Stomach smooth muscle (tissue), 2 donors: Measurements from ENCODE around the gene AKAP3.

ENCODE experiments used
- H3K27ac ChIP-seq: one replicate; pipeline ENCODE4 v1.7.0; 2013; ENCODE audit warnings: mild to moderate bottlenecking, low read length, inconsistent platforms
- H3K27me3 ChIP-seq, 2 donors: one replicate each; pipeline ENCODE4 v1.7.0; 2013; ENCODE audit warnings: low read length in 2 of 2; ENCODE audit not compliant: insufficient read depth in 2 of 2, control insufficient read depth in 1 of 2
- H3K36me3 ChIP-seq, 2 donors: one replicate each; pipeline ENCODE4 v1.7.0; 2013; ENCODE audit warnings: low read length in 2 of 2; ENCODE audit not compliant: control insufficient read depth in 2 of 2, insufficient read depth in 2 of 2
- H3K4me1 ChIP-seq: one replicate; pipeline ENCODE4 v1.7.0; 2013; ENCODE audit warnings: low read length; ENCODE audit not compliant: control insufficient read depth, insufficient read depth
- H3K4me3 ChIP-seq, 2 donors: one replicate each; pipeline ENCODE4 v1.7.0; 2013; ENCODE audit warnings: low read length in 2 of 2
- H3K9ac ChIP-seq, 2 donors: one replicate each; pipeline ENCODE4 v1.7.0; 2013; ENCODE audit warnings: low read length in 2 of 2, mild to moderate bottlenecking in 1 of 2
- H3K9me3 ChIP-seq, 2 donors: one replicate each; pipeline ENCODE4 v1.7.0; 2013; ENCODE audit warnings: low read length in 2 of 2; ENCODE audit not compliant: control insufficient read depth in 2 of 2
- donor health status: healthy.
- donor health status: Pancreatic carcinoma.

The AKAP3 gene

GRCh38 chr12:4579305-4580102, 69.3 kb downstream of the AKAP3 start:
- Histone ChIP-seq H3K27ac (no peak overlapping the region), H3K36me3 (no peaks in the 10 kb centered on the region), H3K9me3 (no peaks in the 10 kb centered on the region), H3K4me1 (no peaks in the 10 kb centered on the region), H3K27me3 (peaks cover 4 to 7% of the 10 kb centered on the region in 2 donors), H3K9ac (no peak overlapping the region), H3K4me3 (no peak overlapping the region)

GRCh38 chr12:4572680-4573079, 76.2 kb downstream of the AKAP3 start:
- no peak overlapping the region for H3K4me3 ChIP-seq
- H3K9me3 ChIP-seq = no peaks in the 10 kb centered on the region
- no peaks in the 10 kb centered on the region for H3K36me3 ChIP-seq
- H3K27me3 ChIP-seq = peaks cover under 1 to 3% of the 10 kb centered on the region in 2 donors
- no peak overlapping the region for H3K27ac ChIP-seq
- no peak overlapping the region for H3K9ac ChIP-seq
- no peaks in the 10 kb centered on the region for H3K4me1 ChIP-seq

- Histone ChIP-seq H3K4me3 (no peak overlapping the region), H3K4me1 (no peaks in the 10 kb centered on the region), H3K27me3 (peaks cover 3 to 6% of the 10 kb centered on the region in 2 donors), H3K27ac (no peak overlapping the region), H3K36me3 (no peaks in the 10 kb centered on the region), H3K9me3 (no peaks in the 10 kb centered on the region), H3K9ac (no peak overlapping the region)
These were observed 79.6 kb downstream of the AKAP3 start for GRCh38 chr12:4569261-4569660.

- Histone ChIP-seq H3K9me3 (no peaks in the 10 kb centered on the region), H3K4me1 (peaks cover 3% of the 10 kb centered on the region), H3K27me3 (peaks cover 3 to 12% of the 10 kb centered on the region in 2 donors), H3K36me3 (no peaks in the 10 kb centered on the region), H3K4me3 (no peak overlapping the region), H3K9ac (no peak overlapping the region), H3K27ac (no peak overlapping the region)
These were observed 81.6 kb downstream of the AKAP3 start for GRCh38 chr12:4567073-4567881.

- Histone ChIP-seq H3K9ac (no peak overlapping the region), H3K4me1 (peaks cover 5% of the 10 kb centered on the region), H3K9me3 (no peaks in the 10 kb centered on the region), H3K27me3 (peaks cover 3 to 16% of the 10 kb centered on the region in 2 donors), H3K36me3 (no peaks in the 10 kb centered on the region), H3K27ac (no peak overlapping the region), H3K4me3 (no peak overlapping the region)
These were observed 82.4 kb downstream of the AKAP3 start for GRCh38 chr12:4566474-4566873.
